Gastrocnemius medialis (tissue), 4 donors: ENCODE measurements around the gene HERC4.

Experiments used
- CTCF ChIP-seq, 5 experiments: fragments of 450-650 bp in 3 of 5; fragments of 200-600 bp in 2 of 5; sonication (generic) in 2 of 5; IDR thresholded peaks in 4 of 5; conservative IDR thresholded peaks in 1 of 5; 1 replicate in 4 of 5; 2 replicates in 1 of 5; pipeline ENCODE4 v1.5.1; 2016 to 2019; ENCODE audit warnings: antibody characterized with exemption in 5 of 5, mild to moderate bottlenecking in 3 of 5, moderate library complexity in 3 of 5
- POLR2A ChIP-seq, 2 donors: fragments of 450-650 bp; IDR thresholded peaks; one replicate each; pipeline ENCODE4 v1.6.1; 2017; ENCODE audit warnings: antibody characterized with exemption in 2 of 2, mild to moderate bottlenecking in 2 of 2, moderate library complexity in 2 of 2

- TF ChIP-seq POLR2A (IDR thresholded peaks at IDR 0.05) (no peak), CTCF (IDR thresholded peaks at IDR 0.05 in 4 of 5, conservative IDR thresholded peaks at IDR 0.05 in 1 of 5) (no peak)
These were observed 46.8 kb upstream of the HERC4 start for GRCh38 chr10:68121852-68122251.
